Stimulated activated CD4-positive, alpha-beta T cell treated with anti-CD3 and anti-CD28 coated beads, Interleukin-12 subunit alpha, Interleukin-12 subunit beta, amount 100 ng/mL, for 4 hours (primary cell): ENCODE measurements around the gene VAV2.
A peak's percentile ranks its signal among the peaks of the same experiment; 100 is the strongest.

Experiments
- DNase-seq: peaks from one replicate; pipeline ENCODE4 v3.0.0-alpha.2; 2020

Gene VAV2

GRCh38 chr9:133791069-133791468, 201.1 kb downstream of the VAV2 start:
- DNase-seq = no peak

- no peak for DNase-seq
Observed at GRCh38 chr9:133789778-133790177, 202.3 kb downstream of the VAV2 start.

GRCh38 chr9:133788819-133789717, 203.1 kb downstream of the VAV2 start:
- DNase-seq = no peak

GRCh38 chr9:133788045-133788818, 203.9 kb downstream of the VAV2 start:
- DNase-seq = no peak

- no peak for DNase-seq
Observed at GRCh38 chr9:133787754-133788025, 204.4 kb downstream of the VAV2 start.

- no peak for DNase-seq
Observed at GRCh38 chr9:133786907-133787753, 205.0 kb downstream of the VAV2 start.

- DNase-seq = no peak
Observed at GRCh38 chr9:133786371-133786753, 205.8 kb downstream of the VAV2 start.

GRCh38 chr9:133785753-133786370, 206.3 kb downstream of the VAV2 start:
- no peak for DNase-seq

GRCh38 chr9:133784731-133785561, 207.2 kb downstream of the VAV2 start:
- no peak for DNase-seq

GRCh38 chr9:133783331-133783731, 208.8 kb downstream of the VAV2 start:
- no peak for DNase-seq

- peak; percentile 68 for DNase-seq
Observed at GRCh38 chr9:133782157-133783130, 209.7 kb downstream of the VAV2 start.

GRCh38 chr9:133781828-133782135, 210.3 kb downstream of the VAV2 start:
- no peak for DNase-seq

- DNase-seq = no peak
Observed at GRCh38 chr9:133780962-133781827, 210.9 kb downstream of the VAV2 start.

- no peak for DNase-seq
Observed at GRCh38 chr9:133780404-133780945, 211.6 kb downstream of the VAV2 start.

- no peak for DNase-seq
Observed at GRCh38 chr9:133779516-133780403, 212.4 kb downstream of the VAV2 start.

- DNase-seq = no peak
Observed at GRCh38 chr9:133779081-133779480, 213.0 kb downstream of the VAV2 start.

GRCh38 chr9:133778336-133779013, 213.6 kb downstream of the VAV2 start:
- no peak for DNase-seq

GRCh38 chr9:133777871-133778270, 214.3 kb downstream of the VAV2 start:
- no peak for DNase-seq
